GM12872 (cell line): Measurements from ENCODE around the gene CEP250.
A peak's percentile ranks its signal among the peaks of the same experiment; 100 is the strongest.

Source experiments
- TF ChIP-seq, protein P1 (sequence below): IDR thresholded peaks from 3 replicates; pipeline ENCODE4 v1.5.1; 2011; ENCODE audit warnings: low read depth, mild to moderate bottlenecking, low read length, moderate library complexity; ENCODE audit not compliant: insufficient read depth

The CEP250 gene

DNA sequence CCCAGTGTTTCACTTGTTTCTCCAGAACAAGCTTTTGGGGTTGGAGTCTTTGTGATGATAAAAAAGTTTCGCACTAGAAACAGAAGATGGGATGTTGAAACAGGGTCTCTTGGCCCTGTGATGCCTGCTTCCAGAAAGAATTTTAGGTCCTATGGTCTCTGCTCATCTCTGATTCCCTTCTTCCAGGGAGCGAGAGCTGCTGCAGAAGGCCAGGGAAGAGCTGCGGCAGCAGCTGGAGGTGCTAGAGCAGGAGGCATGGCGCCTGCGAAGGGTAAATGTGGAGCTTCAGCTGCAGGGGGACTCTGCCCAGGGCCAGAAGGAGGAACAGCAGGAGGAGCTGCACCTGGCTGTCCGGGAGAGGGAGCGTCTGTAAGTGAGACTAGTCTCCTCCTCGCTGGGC lies 18.3 kb downstream of the CEP250 start:
- TF ChIP-seq, protein P1, sequence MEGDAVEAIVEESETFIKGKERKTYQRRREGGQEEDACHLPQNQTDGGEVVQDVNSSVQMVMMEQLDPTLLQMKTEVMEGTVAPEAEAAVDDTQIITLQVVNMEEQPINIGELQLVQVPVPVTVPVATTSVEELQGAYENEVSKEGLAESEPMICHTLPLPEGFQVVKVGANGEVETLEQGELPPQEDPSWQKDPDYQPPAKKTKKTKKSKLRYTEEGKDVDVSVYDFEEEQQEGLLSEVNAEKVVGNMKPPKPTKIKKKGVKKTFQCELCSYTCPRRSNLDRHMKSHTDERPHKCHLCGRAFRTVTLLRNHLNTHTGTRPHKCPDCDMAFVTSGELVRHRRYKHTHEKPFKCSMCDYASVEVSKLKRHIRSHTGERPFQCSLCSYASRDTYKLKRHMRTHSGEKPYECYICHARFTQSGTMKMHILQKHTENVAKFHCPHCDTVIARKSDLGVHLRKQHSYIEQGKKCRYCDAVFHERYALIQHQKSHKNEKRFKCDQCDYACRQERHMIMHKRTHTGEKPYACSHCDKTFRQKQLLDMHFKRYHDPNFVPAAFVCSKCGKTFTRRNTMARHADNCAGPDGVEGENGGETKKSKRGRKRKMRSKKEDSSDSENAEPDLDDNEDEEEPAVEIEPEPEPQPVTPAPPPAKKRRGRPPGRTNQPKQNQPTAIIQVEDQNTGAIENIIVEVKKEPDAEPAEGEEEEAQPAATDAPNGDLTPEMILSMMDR, result no peak

DNA sequence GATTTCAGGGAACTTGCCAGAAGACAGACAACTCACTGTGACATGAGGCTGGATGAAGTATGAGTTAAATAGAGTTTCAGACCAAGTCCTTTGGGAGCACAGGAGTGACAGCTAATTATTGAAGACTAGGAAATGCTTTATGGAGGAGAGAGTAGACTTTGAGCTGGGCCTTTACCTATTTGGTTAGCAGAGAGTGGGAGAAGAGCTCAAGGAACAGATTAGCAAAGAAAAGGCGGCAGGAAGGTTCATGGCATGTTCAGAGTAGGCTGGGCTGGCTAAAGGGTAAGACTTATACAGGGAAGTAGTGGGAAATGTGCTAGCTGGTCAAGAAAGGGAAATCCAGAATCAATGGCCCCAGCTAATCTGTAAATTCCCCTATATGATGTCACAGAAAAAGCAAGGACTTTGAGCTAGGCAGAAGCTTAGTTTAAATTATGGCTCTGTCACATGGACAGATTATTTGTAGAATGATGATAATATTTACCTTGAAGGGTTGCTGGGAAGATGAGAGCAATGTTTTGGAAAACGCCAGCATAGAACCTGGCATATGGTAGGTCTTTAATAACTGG lies 19.0 kb downstream of the CEP250 start:
- TF ChIP-seq, protein P1, result no peak

DNA sequence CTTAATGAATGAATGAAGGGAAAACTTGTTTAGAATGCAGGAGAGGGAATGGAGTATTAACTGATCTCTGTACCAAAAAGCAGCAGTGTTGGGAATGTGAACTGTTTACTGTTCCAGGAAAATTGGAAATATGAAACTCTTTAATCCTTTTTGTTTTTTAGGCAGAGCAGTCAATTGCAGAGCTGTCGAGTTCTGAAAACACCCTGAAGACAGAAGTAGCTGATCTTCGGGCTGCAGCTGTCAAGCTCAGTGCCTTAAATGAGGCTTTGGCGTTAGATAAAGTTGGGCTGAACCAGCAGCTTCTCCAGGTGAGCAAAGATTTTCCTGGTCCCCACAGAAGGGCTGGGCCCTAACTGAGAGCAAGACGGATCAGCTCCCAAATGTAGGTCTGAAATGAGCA lies 20.9 kb downstream of the CEP250 start:
- TF ChIP-seq, protein P1, result no peak

DNA sequence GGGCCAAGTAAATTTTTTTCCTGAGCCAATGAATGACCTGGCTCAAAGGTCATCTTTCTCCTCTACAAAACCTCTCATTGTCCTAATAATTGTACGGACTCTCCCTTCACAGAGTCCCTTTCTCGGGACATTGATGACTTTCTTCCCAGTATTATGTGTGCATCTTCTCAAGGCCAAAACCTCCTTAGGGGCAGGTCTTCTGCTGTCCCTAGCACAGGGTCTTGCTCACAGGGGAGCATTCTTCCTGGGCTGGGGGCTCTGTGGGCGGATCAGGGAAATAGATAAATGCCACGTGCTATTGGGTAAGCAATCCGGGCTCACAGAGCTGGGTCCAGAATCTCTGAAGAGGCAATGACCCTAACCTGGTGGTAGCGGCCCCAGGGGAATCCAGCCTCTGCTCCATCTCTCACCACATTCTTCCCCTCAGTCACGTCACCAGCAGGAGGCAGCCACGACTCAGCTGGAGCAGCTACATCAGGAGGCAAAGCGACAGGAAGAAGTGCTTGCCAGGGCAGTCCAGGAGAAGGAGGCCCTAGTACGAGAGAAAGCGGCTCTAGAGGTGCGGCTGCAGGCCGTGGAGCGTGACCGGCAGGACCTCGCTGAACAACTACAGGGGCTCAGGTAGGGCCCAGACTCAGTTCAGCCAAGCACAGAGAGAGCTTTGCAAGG lies 23.5 kb downstream of the CEP250 start:
- TF ChIP-seq, protein P1, result peak; percentile 67

DNA sequence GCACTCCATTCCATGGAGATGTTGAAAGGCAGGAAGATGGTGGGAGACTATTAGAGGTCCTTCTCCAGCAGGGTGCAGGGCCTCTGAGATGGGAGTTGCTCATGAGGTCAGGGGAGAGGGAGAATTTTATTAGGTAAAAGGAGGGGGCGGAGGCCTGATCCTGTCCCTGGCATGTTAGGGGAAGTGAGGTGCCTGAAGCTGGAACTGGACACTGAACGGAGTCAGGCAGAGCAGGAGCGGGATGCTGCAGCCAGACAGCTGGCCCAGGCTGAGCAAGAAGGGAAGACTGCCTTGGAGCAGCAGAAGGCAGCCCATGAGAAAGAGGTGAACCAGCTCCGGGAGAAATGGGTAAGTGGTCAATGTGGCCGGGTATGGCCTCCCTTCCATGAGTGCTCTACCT lies 24.4 kb downstream of the CEP250 start:
- TF ChIP-seq, protein P1, result no peak

DNA sequence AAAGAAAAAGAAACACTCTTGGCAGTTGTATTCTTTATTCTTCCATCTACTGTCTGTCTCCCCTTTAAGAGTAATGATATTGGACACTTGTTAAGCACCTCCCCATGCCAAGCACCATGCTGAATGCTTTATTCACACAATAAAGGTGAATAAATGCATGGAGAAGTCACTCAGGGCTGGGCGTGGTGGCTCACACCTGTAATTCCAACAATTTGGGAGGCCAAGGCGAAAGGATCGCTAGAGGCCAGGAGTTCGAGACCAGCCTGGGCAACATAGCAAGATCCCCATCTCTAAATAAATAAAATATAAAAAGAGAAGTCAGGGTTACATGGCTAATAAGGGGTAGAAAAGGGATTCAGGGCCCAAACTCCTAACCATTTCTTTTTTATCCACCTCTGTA lies 32.1 kb downstream of the CEP250 start:
- TF ChIP-seq, protein P1, result no peak

DNA sequence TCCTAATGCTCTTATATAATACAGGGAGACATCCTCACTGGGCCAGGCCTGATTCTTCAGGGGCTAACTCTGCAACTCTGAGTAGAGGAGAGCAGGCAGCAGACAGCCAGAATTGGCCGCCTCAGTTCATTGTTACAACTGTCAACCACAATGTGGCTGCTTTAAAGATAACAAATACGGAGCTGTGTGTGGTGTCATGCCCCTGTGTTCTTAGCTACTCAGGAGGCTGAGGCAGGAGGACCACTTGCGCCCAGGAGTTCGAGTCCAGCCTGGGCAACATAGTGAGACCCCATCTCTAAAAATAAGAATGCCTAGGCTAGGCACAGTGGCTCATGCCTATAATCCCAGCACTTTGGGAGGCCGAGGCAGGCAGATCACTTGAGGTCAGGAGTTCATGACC lies 34.3 kb downstream of the CEP250 start:
- TF ChIP-seq, protein P1, result no peak

DNA sequence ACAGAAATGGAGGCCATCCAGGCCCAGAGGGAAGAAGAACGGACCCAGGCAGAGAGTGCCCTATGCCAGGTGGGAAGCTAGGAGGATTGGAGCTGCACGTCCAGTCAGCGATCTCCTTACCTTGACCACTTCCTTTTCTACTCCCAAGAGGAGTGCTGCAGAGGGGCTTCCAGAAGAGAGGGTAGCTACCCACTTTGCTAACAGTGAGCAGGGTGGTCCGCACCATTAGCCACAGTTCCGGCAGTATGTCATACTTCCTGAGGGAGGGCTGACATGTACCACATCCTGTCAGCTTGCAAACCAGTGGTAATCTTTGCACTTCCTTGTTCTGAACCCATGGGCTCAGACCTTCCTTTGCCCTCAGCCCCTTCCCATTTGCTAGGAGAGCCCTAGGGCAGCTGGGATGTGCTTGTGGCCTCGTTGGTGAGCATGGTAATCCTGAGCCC lies 35.4 kb downstream of the CEP250 start:
- TF ChIP-seq, protein P1, result no peak
